ENCODE measurements around the gene TACC2.

- TF ChIP-seq CTCF (IDR thresholded peaks at IDR 0.05) (no peak), POLR2A (IDR thresholded peaks at IDR 0.05) (no peak), EP300 (IDR thresholded peaks at IDR 0.05) (no peak)
Measured at GRCh38 chr10:122102869-122103525, 114.0 kb downstream of the TACC2 start.

Measured in tibial nerve (tissue), 4 donors.